SKM-1 treated with dmso at 0.1 percent for 144 hours (cell line): ENCODE data around the gene APOBEC2.

Experiments used
- DNase-seq: peaks from one replicate; lab custom pipeline; 2025; ENCODE audit not compliant: unreplicated experiment; lab: John Stamatoyannopoulos, UW

APOBEC2 gene

GRCh38 chr6:41037107-41037900 lies 15.7 kb upstream of the APOBEC2 start:
- no peak for DNase-seq

- no peak for DNase-seq
These were observed 14.8 kb upstream of the APOBEC2 start for GRCh38 chr6:41038205-41038604.

GRCh38 chr6:41039060-41039998 lies 13.7 kb upstream of the APOBEC2 start, which contains the start of gene UNC5CL:
Gene UNC5CL, minus strand, starts transcription at chr6:41039221. Its CDS starts 4,147 bp downstream, at chr6:41035074.
- peak; percentile 57 for DNase-seq

GRCh38 chr6:41040101-41040939 lies 12.7 kb upstream of the APOBEC2 start:
- DNase-seq = no peak

- no peak for DNase-seq
These were observed 12.0 kb upstream of the APOBEC2 start for GRCh38 chr6:41040940-41041536.

GRCh38 chr6:41042226-41043055 lies 10.6 kb upstream of the APOBEC2 start, which contains the start of gene TSPO2:
Gene TSPO2, plus strand, starts transcription at chr6:41042467. Its CDS starts 519 bp downstream, at chr6:41042986.
- DNase-seq = no peak

- no peak for DNase-seq
These were observed 9.9 kb upstream of the APOBEC2 start for GRCh38 chr6:41043151-41043550.

- DNase-seq = no peak
These were observed 7.3 kb upstream of the APOBEC2 start for GRCh38 chr6:41045664-41046063.

- no peak for DNase-seq
These were observed 6.9 kb upstream of the APOBEC2 start for GRCh38 chr6:41046084-41046483.

- DNase-seq = no peak
These were observed 5.7 kb upstream of the APOBEC2 start for GRCh38 chr6:41047306-41047705.

GRCh38 chr6:41047745-41048732 lies 5.0 kb upstream of the APOBEC2 start:
- DNase-seq = no peak

GRCh38 chr6:41049521-41049920 lies 3.5 kb upstream of the APOBEC2 start:
- DNase-seq = no peak

GRCh38 chr6:41049955-41050354 lies 3.0 kb upstream of the APOBEC2 start:
- no peak for DNase-seq

GRCh38 chr6:41050536-41050935 lies 2.5 kb upstream of the APOBEC2 start:
- DNase-seq = no peak

GRCh38 chr6:41051873-41052272 lies 1.1 kb upstream of the APOBEC2 start:
- peak; percentile 86 for DNase-seq

- no peak for DNase-seq
These were observed 1.5 kb downstream of the APOBEC2 start for GRCh38 chr6:41054511-41054910.

GRCh38 chr6:41055149-41055548 lies 2.1 kb downstream of the APOBEC2 start:
- DNase-seq = no peak

GRCh38 chr6:41056768-41057490 lies 3.9 kb downstream of the APOBEC2 start:
- no peak for DNase-seq
